GM23338 (cell line): Measurements from ENCODE around the gene ENDOU. TPM values are rescaled to one million over a fixed set of nuclear protein-coding genes. Genes with fewer than 3 reads are reported as not detected.

Source experiments
- ATAC-seq: fragments of 200-7000 bp; cut with Tn5 transposase; 3 replicates; pipeline ENCODE4 v1.9.1; 2020
- DNase-seq: peaks from one replicate; pipeline ENCODE4 v3.0.0-alpha.2; 2015; ENCODE audit warnings: low spot score
- H2AFZ ChIP-seq: fragments of 200-600 bp; sonication (generic); 2 replicates; pipeline ENCODE4 v1.8.0; 2016; ENCODE audit warnings: antibody characterized with exemption, mild to moderate bottlenecking, moderate library complexity
- H3F3A ChIP-seq: fragments of 200-600 bp; sonication (generic); replicated peaks from 2 replicates; pipeline ENCODE4 v1.8.0; 2017; ENCODE audit warnings: antibody characterized with exemption, mixed run types, low read depth
- H3K27ac ChIP-seq: fragments of 200-600 bp; sonication (generic); 2 replicates; pipeline ENCODE4 v1.6.1; 2016; ENCODE audit warnings: low read depth
- H3K27me3 ChIP-seq: fragments of 200-600 bp; sonication (generic); 2 replicates; pipeline ENCODE4 v1.8.0; 2016; ENCODE audit warnings: mild to moderate bottlenecking, mixed run types, moderate library complexity; ENCODE audit not compliant: insufficient read depth
- H3K36me3 ChIP-seq: fragments of 200-600 bp; sonication (generic); 2 replicates; pipeline ENCODE4 v1.8.0; 2016; ENCODE audit warnings: mild to moderate bottlenecking; ENCODE audit not compliant: insufficient read depth
- H3K4me1 ChIP-seq: fragments of 200-600 bp; sonication (generic); 2 replicates; pipeline ENCODE4 v1.8.0; 2016; ENCODE audit warnings: mild to moderate bottlenecking, moderate library complexity; ENCODE audit not compliant: insufficient read depth
- H3K4me2 ChIP-seq: fragments of 200-600 bp; sonication (generic); 2 replicates; pipeline ENCODE4 v1.7.1; 2017; ENCODE audit warnings: mixed run types
- H3K4me3 ChIP-seq: fragments of 200-600 bp; sonication (generic); 2 replicates; pipeline ENCODE4 v1.6.1; 2016; ENCODE audit warnings: mixed run types
- H3K79me2 ChIP-seq: fragments of 200-600 bp; sonication (generic); replicated peaks from 2 replicates; pipeline ENCODE4 v1.8.0; 2017; ENCODE audit warnings: mild to moderate bottlenecking; ENCODE audit not compliant: insufficient read depth
- H3K9me2 ChIP-seq: fragments of 200-600 bp; sonication (generic); 2 replicates; pipeline ENCODE4 v1.8.0; 2017; ENCODE audit not compliant: insufficient read depth
- H4K20me1 ChIP-seq: fragments of 200-600 bp; sonication (generic); replicated peaks from 2 replicates; pipeline ENCODE4 v1.8.0; 2017; ENCODE audit warnings: mild to moderate bottlenecking; ENCODE audit not compliant: insufficient read depth
- H3K27ac Mint-ChIP-seq: 2 replicates; pipeline ENCODE4 v1.8.0; 2020; ENCODE audit warnings: inconsistent platforms, mild to moderate bottlenecking, moderate library complexity, mixed read lengths
- H3K27me3 Mint-ChIP-seq: 3 replicates; pipeline ENCODE4 v1.8.0; 2022; ENCODE audit warnings: low read depth, mild to moderate bottlenecking, moderate library complexity, mixed read lengths, inconsistent platforms; ENCODE audit not compliant: insufficient read depth, poor library complexity
- H3K36me3 Mint-ChIP-seq: 3 replicates; pipeline ENCODE4 v1.8.0; 2021; ENCODE audit warnings: low read depth, mild to moderate bottlenecking, inconsistent platforms, moderate library complexity, mixed read lengths
- H3K4me1 Mint-ChIP-seq: 3 replicates; pipeline ENCODE4 v1.8.0; 2020; ENCODE audit warnings: mild to moderate bottlenecking, inconsistent platforms, mixed read lengths
- H3K4me3 Mint-ChIP-seq: 3 replicates; pipeline ENCODE4 v1.8.0; 2021; ENCODE audit warnings: moderate library complexity, mild to moderate bottlenecking, inconsistent platforms, mixed read lengths
- H3K9me3 Mint-ChIP-seq: 3 replicates; pipeline ENCODE4 v1.8.0; 2020; ENCODE audit warnings: moderate library complexity, mild to moderate bottlenecking, inconsistent platforms, mixed read lengths
- EZH2 ChIP-seq: fragments of 200-600 bp; sonication (generic); IDR thresholded peaks from one replicate; pipeline ENCODE4 v1.8.0; 2017; ENCODE audit warnings: antibody characterized with exemption, mild to moderate bottlenecking, low read depth; ENCODE audit not compliant: unreplicated experiment
- POLR2AphosphoS5 ChIP-seq: IDR thresholded peaks from 2 replicates; pipeline ENCODE4 v1.6.1; 2016; ENCODE audit warnings: antibody characterized with exemption, low read depth
- STAT1 ChIP-seq: IDR thresholded peaks from one replicate; pipeline ENCODE4 v1.6.1; 2016; ENCODE audit warnings: antibody characterized with exemption; ENCODE audit not compliant: unreplicated experiment
- polyA plus RNA-seq: library from polyadenylated mRNA; unstranded; fragments of >200 nt; fragmentation: Nextera tagmentation; extraction: Ambion mirVana; gene quantifications from 2 replicates; pipeline ENCODE4 v1.2.1, GENCODE V29; 2016
- total RNA-seq: library from RNA; depleted of rRNA; stranded (reverse); fragments of >200 nt; shearing (Covaris generic); gene quantifications from 2 replicates; pipeline ENCODE4 v1.2.3, GENCODE V29; 2014
- TF ChIP-seq, protein P1 (sequence below), 2 experiments: fragments of 200-600 bp in 1 of 2; sonication (generic) in 1 of 2; conservative IDR thresholded peaks; 2 replicates each; pipeline versions ENCODE4 v1.5.1 to v1.6.1; 2016 to 2017; ENCODE audit warnings: antibody characterized with exemption in 2 of 2, low read depth in 2 of 2, mild to moderate bottlenecking in 2 of 2, moderate library complexity in 1 of 2
- TF ChIP-seq, protein P2 (sequence below): IDR thresholded peaks from one replicate; pipeline ENCODE4 v1.6.1; 2018; ENCODE audit warnings: antibody characterized with exemption; ENCODE audit not compliant: unreplicated experiment

ENDOU gene
- total and polyA plus RNA-seq, 2 experiments from 2014 or later = not detected

DNA sequence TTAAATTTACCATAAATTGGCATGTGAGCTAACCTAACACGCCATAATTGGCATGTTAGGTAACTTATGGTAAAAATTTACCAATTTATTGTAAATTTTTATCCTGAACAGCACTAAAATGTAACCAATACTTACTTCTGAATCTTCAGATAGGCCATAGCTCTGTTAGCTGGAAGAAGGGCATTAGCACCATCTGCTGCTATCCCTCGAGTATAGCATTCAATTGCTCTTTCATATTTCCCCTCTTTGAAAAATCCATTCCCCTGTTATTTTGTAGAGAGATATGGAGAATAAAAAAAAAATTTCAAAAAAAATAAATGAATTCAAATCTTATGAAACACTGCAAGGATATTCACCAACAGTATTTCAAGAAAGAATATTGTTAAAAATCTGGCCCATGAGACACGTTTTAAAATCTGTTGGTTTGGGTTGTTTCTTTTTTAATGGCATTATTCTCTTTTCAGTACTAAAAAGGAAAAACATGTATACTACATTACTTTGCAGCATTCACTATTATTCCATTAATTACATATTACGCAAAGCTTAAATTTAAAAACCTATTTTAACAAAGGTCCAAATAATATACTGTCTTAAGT, 38.5 kb downstream of the ENDOU start:
- no peak overlapping the region for H3K27ac ChIP-seq
- H3K27me3 Mint-ChIP-seq = peaks cover 2% of the 10 kb centered on the region
- ATAC-seq (no peak), DNase-seq (peak; percentile 49)
- H3K4me2 ChIP-seq = no peak overlapping the region
- no peaks in the 10 kb centered on the region; the same call in 1 of the 2 replicates for H4K20me1 ChIP-seq
- H2AFZ ChIP-seq = no peak overlapping the region
- no peak overlapping the region for H3K4me3 Mint-ChIP-seq
- H3K36me3 Mint-ChIP-seq = peaks cover 13% of the 10 kb centered on the region
- TF ChIP-seq STAT1 = no peak
- TF ChIP-seq, protein P1, sequence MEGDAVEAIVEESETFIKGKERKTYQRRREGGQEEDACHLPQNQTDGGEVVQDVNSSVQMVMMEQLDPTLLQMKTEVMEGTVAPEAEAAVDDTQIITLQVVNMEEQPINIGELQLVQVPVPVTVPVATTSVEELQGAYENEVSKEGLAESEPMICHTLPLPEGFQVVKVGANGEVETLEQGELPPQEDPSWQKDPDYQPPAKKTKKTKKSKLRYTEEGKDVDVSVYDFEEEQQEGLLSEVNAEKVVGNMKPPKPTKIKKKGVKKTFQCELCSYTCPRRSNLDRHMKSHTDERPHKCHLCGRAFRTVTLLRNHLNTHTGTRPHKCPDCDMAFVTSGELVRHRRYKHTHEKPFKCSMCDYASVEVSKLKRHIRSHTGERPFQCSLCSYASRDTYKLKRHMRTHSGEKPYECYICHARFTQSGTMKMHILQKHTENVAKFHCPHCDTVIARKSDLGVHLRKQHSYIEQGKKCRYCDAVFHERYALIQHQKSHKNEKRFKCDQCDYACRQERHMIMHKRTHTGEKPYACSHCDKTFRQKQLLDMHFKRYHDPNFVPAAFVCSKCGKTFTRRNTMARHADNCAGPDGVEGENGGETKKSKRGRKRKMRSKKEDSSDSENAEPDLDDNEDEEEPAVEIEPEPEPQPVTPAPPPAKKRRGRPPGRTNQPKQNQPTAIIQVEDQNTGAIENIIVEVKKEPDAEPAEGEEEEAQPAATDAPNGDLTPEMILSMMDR (conservative IDR thresholded peaks at IDR 0.05; ENCODE audit: low read depth in 2 of 2) = peak; percentile 71 to 78
- no peaks in the 10 kb centered on the region for H3K9me3 Mint-ChIP-seq
- peaks cover 6% of the 10 kb centered on the region; the same call in 2 of the 3 replicates for H3K4me1 Mint-ChIP-seq
- H3K4me3 ChIP-seq = no peak overlapping the region
- no peaks in the 10 kb centered on the region for H3F3A ChIP-seq
- H3K79me2 ChIP-seq = no peaks in the 10 kb centered on the region
- no peaks in the 10 kb centered on the region for H3K27me3 ChIP-seq
- peaks cover 14% of the 10 kb centered on the region; the same call in 1 of the 2 replicates for H3K36me3 ChIP-seq
- no peak overlapping the region for H3K27ac Mint-ChIP-seq
- 0 out of 2 replicates have a peak, but pooled peaks cover 6% of the 10 kb centered on the region for H3K4me1 ChIP-seq
- no peaks in the 10 kb centered on the region for H3K9me2 ChIP-seq

DNA sequence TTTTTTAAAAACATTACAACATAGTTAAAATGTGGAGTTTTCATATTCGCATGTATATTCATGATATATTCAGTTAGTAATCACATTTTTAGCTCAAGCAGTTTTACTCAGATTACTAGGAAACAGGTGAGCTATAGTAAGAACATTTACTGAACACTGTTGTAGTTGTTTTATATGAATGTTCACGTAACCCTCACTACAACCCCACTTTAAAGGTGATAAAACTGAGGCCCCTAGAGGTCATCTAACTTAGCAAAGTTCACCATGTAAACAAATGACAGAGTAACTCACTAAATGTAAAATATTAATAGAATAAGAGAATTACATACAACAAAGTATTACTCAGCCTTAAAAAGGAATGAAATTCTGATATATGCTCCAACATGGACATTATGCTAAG, 45.5 kb downstream of the ENDOU start:
- Histone ChIP-seq H3K27me3 (no peaks in the 10 kb centered on the region), H4K20me1 (no peaks in the 10 kb centered on the region), H3K79me2 (no peaks in the 10 kb centered on the region), H3K9me2 (no peaks in the 10 kb centered on the region), H3K4me2 (no peak overlapping the region), H2AFZ (no peak overlapping the region), H3K4me3 (no peak overlapping the region), H3K4me1 (no peaks in the 10 kb centered on the region), H3K27ac (no peak overlapping the region), H3F3A (no peaks in the 10 kb centered on the region), H3K36me3 (peaks cover 12% of the 10 kb centered on the region; the same call in 1 of the 2 replicates)
- peaks cover 4% of the 10 kb centered on the region; the same call in 2 of the 3 replicates for H3K4me1 Mint-ChIP-seq
- no peaks in the 10 kb centered on the region for H3K9me3 Mint-ChIP-seq
- H3K27ac Mint-ChIP-seq = no peak overlapping the region
- H3K36me3 Mint-ChIP-seq = peaks cover 58% of the 10 kb centered on the region
- no peaks in the 10 kb centered on the region for H3K27me3 Mint-ChIP-seq
- TF ChIP-seq, protein P2, sequence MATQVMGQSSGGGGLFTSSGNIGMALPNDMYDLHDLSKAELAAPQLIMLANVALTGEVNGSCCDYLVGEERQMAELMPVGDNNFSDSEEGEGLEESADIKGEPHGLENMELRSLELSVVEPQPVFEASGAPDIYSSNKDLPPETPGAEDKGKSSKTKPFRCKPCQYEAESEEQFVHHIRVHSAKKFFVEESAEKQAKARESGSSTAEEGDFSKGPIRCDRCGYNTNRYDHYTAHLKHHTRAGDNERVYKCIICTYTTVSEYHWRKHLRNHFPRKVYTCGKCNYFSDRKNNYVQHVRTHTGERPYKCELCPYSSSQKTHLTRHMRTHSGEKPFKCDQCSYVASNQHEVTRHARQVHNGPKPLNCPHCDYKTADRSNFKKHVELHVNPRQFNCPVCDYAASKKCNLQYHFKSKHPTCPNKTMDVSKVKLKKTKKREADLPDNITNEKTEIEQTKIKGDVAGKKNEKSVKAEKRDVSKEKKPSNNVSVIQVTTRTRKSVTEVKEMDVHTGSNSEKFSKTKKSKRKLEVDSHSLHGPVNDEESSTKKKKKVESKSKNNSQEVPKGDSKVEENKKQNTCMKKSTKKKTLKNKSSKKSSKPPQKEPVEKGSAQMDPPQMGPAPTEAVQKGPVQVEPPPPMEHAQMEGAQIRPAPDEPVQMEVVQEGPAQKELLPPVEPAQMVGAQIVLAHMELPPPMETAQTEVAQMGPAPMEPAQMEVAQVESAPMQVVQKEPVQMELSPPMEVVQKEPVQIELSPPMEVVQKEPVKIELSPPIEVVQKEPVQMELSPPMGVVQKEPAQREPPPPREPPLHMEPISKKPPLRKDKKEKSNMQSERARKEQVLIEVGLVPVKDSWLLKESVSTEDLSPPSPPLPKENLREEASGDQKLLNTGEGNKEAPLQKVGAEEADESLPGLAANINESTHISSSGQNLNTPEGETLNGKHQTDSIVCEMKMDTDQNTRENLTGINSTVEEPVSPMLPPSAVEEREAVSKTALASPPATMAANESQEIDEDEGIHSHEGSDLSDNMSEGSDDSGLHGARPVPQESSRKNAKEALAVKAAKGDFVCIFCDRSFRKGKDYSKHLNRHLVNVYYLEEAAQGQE = no peak
- TF ChIP-seq, protein P1 (conservative IDR thresholded peaks at IDR 0.05; ENCODE audit: low read depth in 2 of 2) = no peak
- no peak for TF ChIP-seq EZH2
- TF ChIP-seq STAT1 = no peak
- no peak for TF ChIP-seq POLR2AphosphoS5
- DNase-seq = no peak
- ATAC-seq = no peak
- H3K4me3 Mint-ChIP-seq = no peak overlapping the region
